ENCODE results near the gene DLGAP1. TPM values are rescaled to one million over a fixed set of nuclear protein-coding genes. Genes with fewer than 3 reads are reported as not detected.

DLGAP1 gene
- total and polyA plus RNA-seq, 4 donors = 0.06 to 1.2 (median 0.17) TPM; not detected in 1

- WGBS = 83% methylated on average over 3 of the region's 3 CpGs
- Histone ChIP-seq H3K27me3 (ENCODE audit: control insufficient read depth in 4 of 4, insufficient read depth in 4 of 4, low read length in 3 of 4) (no peaks in the 10 kb centered on the region), H3K9ac (ENCODE audit: low read depth in 1 of 2, low read length in 2 of 2) (no peak overlapping the region), H3K4me3 (ENCODE audit: low read depth in 1 of 3, low read length in 3 of 3) (no peak overlapping the region), H3K4me1 (ENCODE audit: control insufficient read depth in 4 of 4, insufficient read depth in 4 of 4, low read length in 3 of 4) (no peaks in the 10 kb centered on the region), H3K27ac (ENCODE audit: low read depth in 1 of 2, low read length in 2 of 2) (no peak overlapping the region), H3K36me3 (ENCODE audit: control insufficient read depth in 4 of 4, insufficient read depth in 3 of 4, low read depth in 1 of 4, low read length in 3 of 4) (no peaks in the 10 kb centered on the region), H3K9me3 (ENCODE audit: control insufficient read depth in 4 of 4, low read length in 3 of 4) (no peaks in the 10 kb centered on the region)
- no peak for DNase-seq (ENCODE audit: low spot score)
- TF ChIP-seq CTCF (IDR thresholded peaks at IDR 0.05; ENCODE audit: low read depth, low read length, missing input control) (no peak), HNF4A (conservative IDR thresholded peaks at IDR 0.05) (no peak), NR2F2 (IDR thresholded peaks at IDR 0.05) (no peak), SP1 (IDR thresholded peaks at IDR 0.05) (no peak), RAD21 (IDR thresholded peaks at IDR 0.05) (no peak), YY1 (IDR thresholded peaks at IDR 0.05) (no peak), EGR1 (IDR thresholded peaks at IDR 0.05; ENCODE audit: low read depth in 2 of 2) (no peak), GABPA (IDR thresholded peaks at IDR 0.05 in 1 of 2, conservative IDR thresholded peaks at IDR 0.05 in 1 of 2) (no peak), ATF3 (IDR thresholded peaks at IDR 0.05) (no peak), ZBTB33 (IDR thresholded peaks at IDR 0.05) (no peak), FOXA2 (IDR thresholded peaks at IDR 0.05) (no peak), HNF4G (IDR thresholded peaks at IDR 0.05) (no peak), TAF1 (conservative IDR thresholded peaks at IDR 0.05) (no peak), MAX (IDR thresholded peaks at IDR 0.05) (no peak), FOXA1 (IDR thresholded peaks at IDR 0.05) (no peak), RXRA (IDR thresholded peaks at IDR 0.05) (no peak), JUND (IDR thresholded peaks at IDR 0.05) (no peak), REST (IDR thresholded peaks at IDR 0.05) (no peak)
Measured at GRCh38 chr18:4260107-4260506, 195.0 kb downstream of the DLGAP1 start.

All from liver (tissue), 9 donors.